Left ventricle myocardium inferior (tissue), 1 donor: ENCODE results near the gene PLCD1. TPM values are rescaled to one million over a fixed set of nuclear protein-coding genes. Genes with fewer than 3 reads are reported as not detected.

Experiments
- DNase-seq: peaks from one replicate; pipeline ENCODE4 v3.0.0-alpha.2; 2020
- H3K27ac ChIP-seq: fragments of 200-600 bp; replicated peaks from 2 replicates; pipeline ENCODE4 v1.8.0; 2021
- H3K27me3 ChIP-seq: fragments of 200-600 bp; 2 replicates; pipeline ENCODE4 v1.8.0; 2021; ENCODE audit warnings: low read depth
- H3K36me3 ChIP-seq: fragments of 200-600 bp; 2 replicates; pipeline ENCODE4 v1.8.0; 2021
- H3K4me1 ChIP-seq: fragments of 200-600 bp; 2 replicates; pipeline ENCODE4 v1.8.0; 2021
- H3K4me3 ChIP-seq: fragments of 200-600 bp; 2 replicates; pipeline ENCODE4 v1.8.0; 2021; ENCODE audit warnings: mild to moderate bottlenecking, moderate library complexity
- H3K9me3 ChIP-seq: fragments of 200-600 bp; replicated peaks from 2 replicates; pipeline ENCODE4 v1.8.0; 2021
- intact Hi-C: fragments of 100-400 bp; cut with micrococcal nuclease; formaldehyde crosslinking; loops from one replicate; pipeline ENCODE4 v1.11.0; 2022
- total RNA-seq: library from RNA; stranded (reverse); fragmentation: NEBNext Ultra II Directional; extraction: Animal tissue kit (Norgen Biotek cat#: 25700); gene quantifications from one replicate; pipeline ENCODE4 v1.2.1, GENCODE V29; 2021
- TF ChIP-seq, protein P1 (sequence below): fragments of 200-600 bp; IDR thresholded peaks from 2 replicates; pipeline ENCODE4 v1.8.0; 2021; ENCODE audit warnings: antibody characterized with exemption, mild to moderate bottlenecking, borderline replicate concordance
- donor health status: DM: no; HTN: yes; CAD: no; lungs with severe emphysema.

The PLCD1 gene
- total RNA-seq, 1 donor from 2014 or later: 10.3 TPM

DNA sequence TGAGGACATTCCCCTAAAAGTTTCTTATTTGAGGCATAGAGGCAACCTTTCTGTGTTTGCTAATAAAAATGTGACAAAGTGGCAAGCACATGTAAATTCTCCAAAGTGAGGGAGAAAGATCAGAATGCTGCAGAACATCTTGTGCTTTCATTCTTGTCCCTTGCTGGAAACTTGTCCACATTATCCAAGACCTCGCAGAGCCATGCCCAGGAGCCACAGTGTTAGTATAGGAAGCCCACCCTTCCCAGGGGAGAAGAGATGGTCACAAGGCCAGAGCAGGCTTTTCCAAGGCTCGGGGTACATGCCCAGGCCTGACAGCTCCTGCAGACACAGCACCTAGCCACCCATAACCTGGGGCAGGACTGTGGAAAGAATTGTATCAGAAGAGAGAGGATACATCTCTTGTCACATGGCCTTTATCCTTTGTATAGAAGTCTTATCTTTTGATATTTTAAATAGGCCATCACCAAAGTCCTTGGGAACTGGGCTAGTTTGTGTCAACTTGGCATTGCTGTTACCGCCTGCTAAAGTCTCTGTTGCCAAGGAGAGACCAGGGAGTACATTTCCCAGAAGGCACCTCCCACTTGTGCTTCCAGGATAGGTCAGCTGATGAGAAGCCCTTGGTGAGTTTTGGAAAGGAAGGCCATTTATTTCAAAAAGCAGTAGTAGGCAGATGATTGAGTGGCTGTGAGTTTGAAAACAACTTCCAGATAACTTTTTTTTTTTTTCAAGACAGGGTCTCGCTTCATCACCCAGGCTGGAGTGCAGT, 20.1 kb upstream of the PLCD1 start:
- intact Hi-C loops: no loop called here
- TF ChIP-seq, protein P1, sequence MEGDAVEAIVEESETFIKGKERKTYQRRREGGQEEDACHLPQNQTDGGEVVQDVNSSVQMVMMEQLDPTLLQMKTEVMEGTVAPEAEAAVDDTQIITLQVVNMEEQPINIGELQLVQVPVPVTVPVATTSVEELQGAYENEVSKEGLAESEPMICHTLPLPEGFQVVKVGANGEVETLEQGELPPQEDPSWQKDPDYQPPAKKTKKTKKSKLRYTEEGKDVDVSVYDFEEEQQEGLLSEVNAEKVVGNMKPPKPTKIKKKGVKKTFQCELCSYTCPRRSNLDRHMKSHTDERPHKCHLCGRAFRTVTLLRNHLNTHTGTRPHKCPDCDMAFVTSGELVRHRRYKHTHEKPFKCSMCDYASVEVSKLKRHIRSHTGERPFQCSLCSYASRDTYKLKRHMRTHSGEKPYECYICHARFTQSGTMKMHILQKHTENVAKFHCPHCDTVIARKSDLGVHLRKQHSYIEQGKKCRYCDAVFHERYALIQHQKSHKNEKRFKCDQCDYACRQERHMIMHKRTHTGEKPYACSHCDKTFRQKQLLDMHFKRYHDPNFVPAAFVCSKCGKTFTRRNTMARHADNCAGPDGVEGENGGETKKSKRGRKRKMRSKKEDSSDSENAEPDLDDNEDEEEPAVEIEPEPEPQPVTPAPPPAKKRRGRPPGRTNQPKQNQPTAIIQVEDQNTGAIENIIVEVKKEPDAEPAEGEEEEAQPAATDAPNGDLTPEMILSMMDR: no peak
- Histone ChIP-seq H3K27ac (no peak overlapping the region), H3K36me3 (no peaks in the 10 kb centered on the region), H3K4me3 (no peak overlapping the region), H3K9me3 (no peaks in the 10 kb centered on the region), H3K27me3 (no peaks in the 10 kb centered on the region), H3K4me1 (no peaks in the 10 kb centered on the region)
- DNase-seq: no peak

DNA sequence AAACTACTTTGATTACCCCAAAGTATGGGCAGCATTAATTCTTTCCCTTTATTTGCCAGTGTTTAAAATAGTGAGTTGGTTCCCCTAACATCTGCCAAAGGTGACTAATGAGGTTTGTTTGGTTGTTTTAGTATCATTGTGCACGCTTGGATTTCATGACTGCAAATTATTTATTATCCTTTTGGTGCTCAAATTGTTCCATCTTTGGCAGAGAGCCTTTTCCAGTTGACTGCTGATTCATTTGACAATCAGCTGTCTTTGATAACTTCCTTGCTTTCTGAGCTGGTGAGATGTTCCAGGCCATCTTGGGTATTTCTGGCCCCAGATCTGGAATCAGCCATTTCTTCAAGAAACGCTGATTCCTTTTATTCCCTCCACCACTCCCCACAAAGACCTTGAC, 18.5 kb upstream of the PLCD1 start:
- intact Hi-C loops: no loop called here
- H3K36me3 ChIP-seq: no peaks in the 10 kb centered on the region
- TF ChIP-seq, protein P1: no peak
- no peak for DNase-seq
- H3K27ac ChIP-seq: no peak overlapping the region
- H3K4me1 ChIP-seq: no peaks in the 10 kb centered on the region
- H3K27me3 ChIP-seq: no peaks in the 10 kb centered on the region
- H3K9me3 ChIP-seq: no peaks in the 10 kb centered on the region
- no peak overlapping the region for H3K4me3 ChIP-seq

DNA sequence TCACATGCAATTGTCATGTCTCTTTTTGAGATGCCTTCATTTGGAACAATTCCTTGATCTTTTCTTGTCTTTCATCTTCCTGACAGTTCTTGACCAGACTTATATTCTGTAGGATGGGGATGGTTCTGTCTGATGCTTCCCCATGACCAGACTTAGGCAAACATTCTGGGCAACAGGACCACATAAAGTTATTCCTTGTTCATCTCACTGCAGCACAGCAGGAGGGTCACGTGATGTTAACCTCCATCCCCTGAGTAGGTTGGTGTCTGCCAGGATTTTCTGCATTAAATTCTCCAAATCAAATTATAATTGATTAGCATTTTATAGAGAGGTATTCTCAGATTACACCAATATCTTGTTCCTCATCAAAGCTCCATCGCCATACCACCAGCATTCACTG, 17.4 kb upstream of the PLCD1 start:
- Histone ChIP-seq H3K27me3 (no peaks in the 10 kb centered on the region), H3K27ac (no peak overlapping the region), H3K4me3 (no peak overlapping the region), H3K36me3 (no peaks in the 10 kb centered on the region), H3K9me3 (no peaks in the 10 kb centered on the region), H3K4me1 (no peaks in the 10 kb centered on the region)
- TF ChIP-seq, protein P1: no peak
- intact Hi-C loops: no loop called here
- no peak for DNase-seq

DNA sequence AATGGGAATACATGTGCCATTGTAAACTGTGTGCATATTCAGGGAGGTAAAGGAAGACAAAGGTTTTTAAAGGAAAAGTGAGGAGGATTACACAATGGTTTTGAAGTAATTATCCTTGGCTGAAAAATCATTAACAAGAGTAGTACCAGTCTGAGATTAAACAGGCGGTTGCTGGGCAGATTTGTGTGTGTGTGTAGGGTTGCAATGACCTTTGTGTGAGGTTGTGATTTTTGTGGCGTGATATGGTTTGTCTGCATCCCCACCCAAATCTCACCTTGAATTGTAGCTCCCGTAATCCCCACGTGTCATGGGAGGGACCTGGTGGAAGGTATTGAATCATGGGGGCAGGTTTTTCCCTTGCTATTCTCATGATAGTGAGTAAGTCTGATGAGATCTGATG, 16.6 kb upstream of the PLCD1 start:
- TF ChIP-seq, protein P1: no peak
- Histone ChIP-seq H3K36me3 (no peaks in the 10 kb centered on the region), H3K27ac (no peak overlapping the region), H3K27me3 (no peaks in the 10 kb centered on the region), H3K4me3 (no peak overlapping the region), H3K4me1 (no peaks in the 10 kb centered on the region), H3K9me3 (no peaks in the 10 kb centered on the region)
- intact Hi-C loops: no loop called here
- no peak for DNase-seq

DNA sequence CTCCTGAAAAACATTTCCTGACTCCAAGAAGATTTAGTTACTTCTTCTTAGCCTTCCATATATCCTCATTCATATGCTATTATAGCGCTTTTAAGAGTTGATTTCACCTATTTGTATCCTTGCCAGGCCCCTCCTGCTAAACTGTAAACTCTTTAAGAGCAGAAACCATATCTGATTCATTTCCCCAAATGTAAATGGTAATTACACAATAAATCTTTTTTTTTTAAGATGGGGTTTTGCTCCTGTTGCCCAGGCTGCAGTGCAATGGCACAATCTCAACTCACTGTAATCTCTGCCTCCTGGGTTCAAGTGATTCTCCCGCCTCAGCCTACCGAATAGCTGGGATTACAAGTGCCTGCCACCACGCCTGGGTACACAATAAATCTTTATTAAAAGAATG, 14.0 kb upstream of the PLCD1 start:
- Histone ChIP-seq H3K4me3 (no peak overlapping the region), H3K4me1 (peaks cover 18% of the 10 kb centered on the region), H3K9me3 (no peaks in the 10 kb centered on the region), H3K27me3 (peaks cover 10% of the 10 kb centered on the region), H3K36me3 (no peaks in the 10 kb centered on the region), H3K27ac (no peak overlapping the region)
- TF ChIP-seq, protein P1: no peak
- DNase-seq: no peak
- intact Hi-C loops: no loop called here
